Effector CD8-positive, alpha-beta T cell (primary cell): ENCODE results near the gene ANKRD24.
"Not testable (repeated sequence)": the region's sequence is repeated elsewhere in the genome, so short reads cannot be mapped to it uniquely, and the experiment has no call there.

Source experiments
- DNase-seq: peaks from one replicate; lab custom pipeline; 2025; lab: John Stamatoyannopoulos, UW

Gene ANKRD24

GRCh38 chr19:4267901-4268815 lies 85.7 kb downstream of the ANKRD24 start:
- DNase-seq: no peak

- DNase-seq: no peak
These were observed 86.4 kb downstream of the ANKRD24 start for GRCh38 chr19:4268816-4269430.

- no peak for DNase-seq
These were observed 90.4 kb downstream of the ANKRD24 start for GRCh38 chr19:4272894-4273293.

- not testable (repeated sequence) for DNase-seq
These were observed 91.8 kb downstream of the ANKRD24 start for GRCh38 chr19:4274321-4274686.
